CD4-positive, alpha-beta T cell treated with Interleukin-1 beta for 1 hour (primary cell): ENCODE results near the gene ARTN.

Experiments used
- DNase-seq, 2 donors: peaks; one replicate each; pipeline ENCODE4 v3.0.0-alpha.2; 2020 to 2022

ARTN gene

GRCh38 chr1:43949678-43950077, 16.1 kb downstream of the ARTN start:
- no peak for DNase-seq

GRCh38 chr1:43951021-43951985, 17.7 kb downstream of the ARTN start:
- no peak for DNase-seq

GRCh38 chr1:43952731-43953346, 19.2 kb downstream of the ARTN start:
- DNase-seq, result no peak

GRCh38 chr1:43953361-43953760, 19.8 kb downstream of the ARTN start:
- no peak for DNase-seq

- no peak for DNase-seq
Measured at GRCh38 chr1:43954036-43954435, 20.4 kb downstream of the ARTN start.

- DNase-seq, result no peak
Measured at GRCh38 chr1:43956234-43956633, 22.6 kb downstream of the ARTN start.

- DNase-seq, result no peak
Measured at GRCh38 chr1:43957407-43958040, 23.9 kb downstream of the ARTN start.

GRCh38 chr1:43958351-43959255, 25.0 kb downstream of the ARTN start:
- no peak for DNase-seq

GRCh38 chr1:43960798-43961197, 27.2 kb downstream of the ARTN start:
- no peak for DNase-seq

- no peak for DNase-seq
Measured at GRCh38 chr1:43961692-43962091, 28.1 kb downstream of the ARTN start.

GRCh38 chr1:43962324-43962723, 28.7 kb downstream of the ARTN start:
- DNase-seq, result no peak

- no peak for DNase-seq
Measured at GRCh38 chr1:43963006-43963405, 29.4 kb downstream of the ARTN start.

GRCh38 chr1:43963890-43964289, 30.3 kb downstream of the ARTN start:
- no peak for DNase-seq

GRCh38 chr1:43965316-43965715, 31.7 kb downstream of the ARTN start:
- no peak for DNase-seq

- DNase-seq, result no peak
Measured at GRCh38 chr1:43968348-43968948, 34.8 kb downstream of the ARTN start.

GRCh38 chr1:43969416-43969745, 35.8 kb downstream of the ARTN start:
- DNase-seq, result no peak

- DNase-seq, result peak; percentile 95 to 96
Measured at GRCh38 chr1:43969746-43970466, 36.3 kb downstream of the ARTN start, which contains the start of gene DPH2. TSS of gene DPH2 (plus strand) at chr1:43970010. CDS start at chr1:43970176, 166 bp downstream.

GRCh38 chr1:43970502-43970901, 36.9 kb downstream of the ARTN start:
- no peak for DNase-seq

- DNase-seq, result no peak
Measured at GRCh38 chr1:43970911-43971310, 37.3 kb downstream of the ARTN start.

- DNase-seq, result no peak
Measured at GRCh38 chr1:43971336-43971980, 37.9 kb downstream of the ARTN start.

- no peak for DNase-seq
Measured at GRCh38 chr1:43973981-43974442, 40.4 kb downstream of the ARTN start.
